Lower leg skin (tissue), 3 donors: ENCODE data around the gene CTNNA2.

Experiments
- POLR2A ChIP-seq, 2 donors: fragments of 450-650 bp; IDR thresholded peaks; one replicate each; pipeline ENCODE4 v1.6.1; 2016 to 2017; ENCODE audit warnings: antibody characterized with exemption in 2 of 2, mild to moderate bottlenecking in 1 of 2, moderate library complexity in 1 of 2
- TF ChIP-seq, protein P1 (sequence below), 3 donors: fragments of 450-650 bp; IDR thresholded peaks; one replicate each; pipeline ENCODE4 v1.5.1; 2016; ENCODE audit warnings: antibody characterized with exemption in 3 of 3, mild to moderate bottlenecking in 3 of 3, moderate library complexity in 2 of 3

GRCh38 chr2:80573167-80573566, 1060.3 kb downstream of the CTNNA2 start:
- TF ChIP-seq, protein P1, sequence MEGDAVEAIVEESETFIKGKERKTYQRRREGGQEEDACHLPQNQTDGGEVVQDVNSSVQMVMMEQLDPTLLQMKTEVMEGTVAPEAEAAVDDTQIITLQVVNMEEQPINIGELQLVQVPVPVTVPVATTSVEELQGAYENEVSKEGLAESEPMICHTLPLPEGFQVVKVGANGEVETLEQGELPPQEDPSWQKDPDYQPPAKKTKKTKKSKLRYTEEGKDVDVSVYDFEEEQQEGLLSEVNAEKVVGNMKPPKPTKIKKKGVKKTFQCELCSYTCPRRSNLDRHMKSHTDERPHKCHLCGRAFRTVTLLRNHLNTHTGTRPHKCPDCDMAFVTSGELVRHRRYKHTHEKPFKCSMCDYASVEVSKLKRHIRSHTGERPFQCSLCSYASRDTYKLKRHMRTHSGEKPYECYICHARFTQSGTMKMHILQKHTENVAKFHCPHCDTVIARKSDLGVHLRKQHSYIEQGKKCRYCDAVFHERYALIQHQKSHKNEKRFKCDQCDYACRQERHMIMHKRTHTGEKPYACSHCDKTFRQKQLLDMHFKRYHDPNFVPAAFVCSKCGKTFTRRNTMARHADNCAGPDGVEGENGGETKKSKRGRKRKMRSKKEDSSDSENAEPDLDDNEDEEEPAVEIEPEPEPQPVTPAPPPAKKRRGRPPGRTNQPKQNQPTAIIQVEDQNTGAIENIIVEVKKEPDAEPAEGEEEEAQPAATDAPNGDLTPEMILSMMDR (IDR thresholded peaks at IDR 0.05), result no peak
- TF ChIP-seq POLR2A (IDR thresholded peaks at IDR 0.05), result no peak
